NCI-H146 treated with DMSO at 0.1 percent for 48 hours (cell line): ENCODE results near the gene GUCY2D.

Source experiments
- DNase-seq: peaks from one replicate; lab custom pipeline; 2025; ENCODE audit not compliant: unreplicated experiment; lab: John Stamatoyannopoulos, UW

Gene GUCY2D

GRCh38 chr17:8063761-8064534 is 61.5 kb downstream of the GUCY2D start:
- DNase-seq = no peak

- no peak for DNase-seq
Measured at GRCh38 chr17:8064561-8065019, 62.2 kb downstream of the GUCY2D start.

DNA sequence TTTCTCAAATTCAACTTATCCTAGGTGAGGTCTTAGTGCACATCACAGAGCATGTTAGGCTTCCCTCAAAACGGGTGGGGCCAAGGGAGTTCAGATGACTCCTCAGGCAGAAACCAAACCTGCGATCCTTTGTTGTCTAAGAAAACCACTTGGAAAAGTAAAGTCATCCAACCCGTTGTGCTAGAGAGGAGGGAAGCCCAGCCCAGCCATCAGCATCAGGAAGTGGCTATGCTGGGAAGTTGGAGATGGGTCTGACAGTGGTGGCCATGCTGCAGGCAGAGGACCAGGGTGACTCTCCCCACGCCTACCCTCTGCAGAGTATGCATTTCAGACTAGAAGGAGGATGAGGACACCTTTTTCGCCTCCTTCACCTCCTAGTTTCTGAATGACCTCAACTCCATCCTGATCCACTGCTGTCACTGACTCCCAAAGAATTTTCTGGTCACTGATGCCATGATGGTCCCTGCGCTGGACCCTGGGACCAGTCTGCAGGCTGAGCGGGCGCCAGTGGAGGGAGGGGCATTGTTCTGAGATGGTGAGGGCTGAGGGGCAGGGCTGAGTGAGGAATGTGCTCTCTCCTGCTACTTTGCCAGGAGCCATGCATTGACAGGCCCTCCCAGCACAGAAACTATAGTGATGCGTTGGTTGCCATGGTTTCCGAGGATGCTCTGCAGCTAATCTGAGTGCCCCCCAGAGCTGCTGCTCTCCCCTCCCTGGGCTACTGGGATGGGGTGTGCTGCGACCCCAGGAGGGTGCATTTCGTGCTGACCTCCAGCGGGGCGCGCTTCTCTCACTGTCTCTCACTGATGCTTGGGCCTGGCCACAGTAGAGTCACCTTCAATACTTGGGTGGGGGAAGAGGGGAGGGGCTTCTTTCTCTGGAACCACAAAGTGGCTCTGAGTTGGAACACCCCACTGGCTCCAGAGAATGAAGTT is 64.7 kb downstream of the GUCY2D start:
- DNase-seq = no peak

GRCh38 chr17:8067806-8068205 is 65.4 kb downstream of the GUCY2D start:
- DNase-seq = no peak

DNA sequence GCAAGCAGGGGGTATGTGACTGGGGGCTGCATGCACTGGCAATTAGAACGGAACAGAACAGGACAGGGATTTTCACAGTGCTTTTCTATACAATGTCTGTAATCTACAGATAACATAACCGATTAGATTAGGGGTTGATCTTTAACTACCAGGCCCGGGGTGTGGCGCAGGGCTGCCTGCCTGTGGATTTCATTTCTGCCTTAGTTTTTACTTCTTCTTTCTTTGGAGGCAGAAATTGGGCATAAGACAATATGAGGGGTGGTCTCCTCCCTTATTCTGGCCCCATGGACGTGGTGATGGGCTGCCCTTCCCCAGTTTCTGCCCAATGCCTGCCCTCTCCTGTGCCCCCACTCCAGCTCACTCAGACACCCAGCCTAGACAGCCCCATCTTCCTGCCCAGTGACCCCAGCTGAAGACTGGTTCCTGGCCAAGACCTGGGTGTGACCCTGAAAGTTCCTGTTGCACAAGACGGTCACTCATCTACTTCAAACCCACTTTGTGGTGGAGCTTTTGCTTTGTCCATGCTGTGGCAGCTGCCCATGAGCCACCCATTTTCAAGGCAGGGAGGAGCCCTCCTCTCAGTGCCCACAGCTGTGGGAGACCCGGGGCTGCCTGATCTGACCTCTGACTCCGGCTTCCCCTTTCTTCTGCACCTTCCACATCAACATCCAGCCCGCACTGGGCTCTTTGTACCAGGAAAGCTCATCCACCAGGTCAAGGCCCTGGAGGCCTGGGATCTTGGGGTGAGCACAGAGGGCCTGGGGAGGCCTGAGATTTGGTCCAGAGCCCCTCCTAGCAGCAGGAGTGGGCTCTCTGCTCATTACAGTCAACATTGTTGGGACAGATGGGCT is 66.5 kb downstream of the GUCY2D start:
- DNase-seq = no peak

DNA sequence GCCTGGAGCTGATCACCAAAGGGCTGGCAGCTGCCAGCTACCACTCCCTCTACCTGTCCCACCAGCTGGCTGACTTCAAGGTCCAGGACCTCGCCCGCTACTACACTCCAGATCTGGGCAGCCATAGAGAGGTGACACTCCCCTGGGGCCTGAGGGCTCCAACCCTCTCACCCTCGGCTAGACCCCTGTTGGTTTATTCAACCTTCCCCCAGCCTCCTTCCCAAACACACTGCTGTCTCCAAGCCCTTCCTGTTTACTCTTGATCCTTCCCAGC is 67.1 kb downstream of the GUCY2D start:
- DNase-seq = no peak
